HG03064 (cell line): ENCODE measurements around the gene FAM83D.

Experiments used
- ATAC-seq: cut with Tn5 transposase; IDR thresholded peaks from one replicate; pipeline ENCODE4 v1.9.1; 2021; ENCODE audit warnings: low read depth; ENCODE audit not compliant: unreplicated experiment

The FAM83D gene

GRCh38 chr20:38894091-38894847, 31.9 kb upstream of the FAM83D start:
- no peak for ATAC-seq

- no peak for ATAC-seq
These were observed 30.9 kb upstream of the FAM83D start for GRCh38 chr20:38895098-38895949.

- ATAC-seq: no peak
These were observed 30.1 kb upstream of the FAM83D start for GRCh38 chr20:38896009-38896594.

GRCh38 chr20:38897267-38897666, 28.9 kb upstream of the FAM83D start:
- no peak for ATAC-seq

- no peak for ATAC-seq
These were observed 25.6 kb upstream of the FAM83D start for GRCh38 chr20:38900606-38901005.

- ATAC-seq: no peak
These were observed 23.6 kb upstream of the FAM83D start for GRCh38 chr20:38902601-38903000.

GRCh38 chr20:38903335-38903734, 22.9 kb upstream of the FAM83D start:
- no peak for ATAC-seq

- ATAC-seq: no peak
These were observed 20.8 kb upstream of the FAM83D start for GRCh38 chr20:38905375-38905774.

- no peak for ATAC-seq
These were observed 18.1 kb upstream of the FAM83D start for GRCh38 chr20:38907918-38908677.

- ATAC-seq: no peak
These were observed 10.9 kb upstream of the FAM83D start for GRCh38 chr20:38915355-38915754.

- no peak for ATAC-seq
These were observed 8.6 kb upstream of the FAM83D start for GRCh38 chr20:38917657-38918056.

GRCh38 chr20:38918172-38918571, 8.0 kb upstream of the FAM83D start:
- ATAC-seq: no peak

- ATAC-seq: no peak
These were observed 6.5 kb upstream of the FAM83D start for GRCh38 chr20:38919683-38920082.

GRCh38 chr20:38920411-38920810, 5.8 kb upstream of the FAM83D start:
- no peak for ATAC-seq

- no peak for ATAC-seq
These were observed 5.4 kb upstream of the FAM83D start for GRCh38 chr20:38920851-38921250.

- ATAC-seq: no peak
These were observed 1.5 kb upstream of the FAM83D start for GRCh38 chr20:38924718-38925117.

GRCh38 chr20:38926934-38927616, 858 bp downstream of the FAM83D start:
- ATAC-seq: no peak

- no peak for ATAC-seq
These were observed 1.8 kb downstream of the FAM83D start for GRCh38 chr20:38927902-38928578.

GRCh38 chr20:38930242-38930569, 4.0 kb downstream of the FAM83D start:
- no peak for ATAC-seq

GRCh38 chr20:38931984-38932383, 5.8 kb downstream of the FAM83D start:
- no peak for ATAC-seq
